ENCODE measurements around the gene MROH8. TPM values are rescaled to one million over a fixed set of nuclear protein-coding genes. Genes with fewer than 3 reads are reported as not detected.

MROH8 gene
- 1 to 10 TPM; 1.4 to 3.1 (median 2.6) TPM for total RNA-seq
- long read RNA-seq, donor 1, partial matches to known transcripts, result 0 of 3 reads
- long read RNA-seq, donor 1, other reads (novel, unspliced or antisense), result 2 of 3 reads
- long read RNA-seq, donor 2, partial matches to known transcripts, result 1 of 1 reads
- long read RNA-seq, donor 2, other reads (novel, unspliced or antisense), result 0 of 1 reads

DNA sequence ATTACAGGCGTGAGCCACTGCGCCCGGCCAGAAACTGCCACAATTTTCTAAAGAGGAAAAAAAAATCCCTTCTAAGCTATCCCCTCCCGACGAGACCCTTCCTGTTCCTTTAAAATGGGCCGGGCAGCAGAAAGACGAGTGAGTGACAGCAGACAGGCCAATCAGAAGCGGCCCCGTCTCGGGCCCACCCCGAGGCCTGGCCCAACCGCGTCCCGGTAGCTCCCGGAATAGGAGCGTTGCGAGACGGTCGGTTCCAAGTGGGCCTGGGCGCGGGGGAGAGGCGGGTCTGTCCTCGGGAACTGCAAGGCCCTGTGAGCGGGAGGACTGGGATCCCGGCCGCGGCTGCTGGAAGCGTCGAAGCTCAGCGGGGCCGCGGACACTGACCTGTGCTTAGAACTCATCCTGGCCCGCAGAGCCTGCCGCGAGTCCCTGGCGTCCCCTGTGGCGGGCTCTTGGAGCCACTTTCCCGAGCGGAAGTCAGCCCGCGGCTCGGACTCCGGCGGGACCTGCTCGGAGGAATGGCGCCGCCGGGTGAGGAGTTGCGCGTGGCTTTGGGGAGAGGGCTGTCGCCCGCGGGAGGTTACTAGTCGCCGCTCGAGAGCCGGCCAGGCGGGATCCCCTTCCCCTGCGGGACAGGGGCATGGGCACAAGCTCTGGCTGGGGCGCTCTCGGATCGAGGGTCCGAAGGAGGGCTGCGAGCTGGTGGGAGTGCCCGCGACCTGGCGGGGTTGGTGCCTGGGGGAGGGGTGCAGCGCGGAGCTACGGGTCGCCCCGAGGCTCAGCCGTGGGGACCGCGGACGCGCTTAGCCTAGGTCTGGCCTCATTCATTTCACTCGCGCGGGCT is at the start of gene MROH8, which contains the start of gene RPN2:
MROH8 (minus strand) TSS at position 710 of the 844 bp plus-strand sequence.
RPN2 (plus strand) TSS at position 492 of the 844 bp plus-strand sequence; CDS start at position 519, 27 bp downstream.
- TF ChIP-seq CTCF (IDR thresholded peaks at IDR 0.05), result no peak
- ATAC-seq (peak; percentile 98), DNase-seq (peak; percentile 97 to 98 (median 98))
- Histone ChIP-seq H3K4me3 (peak within 1 kb of the TSS; percentile 96), H3K9me3 (no peaks in the 10 kb centered on the region), H3K4me1 (ENCODE audit: low read depth) (peaks cover 21% of the 10 kb centered on the region), H3K36me3 (ENCODE audit: low read depth) (no peaks in the 10 kb centered on the region)
- intact Hi-C loops (cut with DNase I, micrococcal nuclease), result no loop called here

DNA sequence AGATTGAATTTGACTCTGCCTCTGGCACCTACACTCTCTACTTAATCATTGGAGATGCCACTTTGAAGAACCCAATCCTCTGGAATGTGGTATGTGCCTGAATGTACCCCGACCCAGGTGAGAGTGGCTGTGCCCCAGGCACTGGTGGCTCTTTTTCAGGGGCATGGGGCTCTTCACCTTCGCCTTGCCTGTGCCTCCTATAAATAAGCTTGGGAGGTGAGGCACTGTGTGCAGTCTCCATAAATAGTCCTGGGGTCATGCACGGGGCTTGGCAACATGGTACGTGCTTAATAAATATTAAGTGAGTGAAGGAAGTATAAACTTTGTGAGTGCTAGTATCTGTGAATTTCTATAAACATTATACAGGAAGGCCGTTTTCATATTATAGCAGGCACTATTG is 49.3 kb upstream of the MROH8 start:
- Histone ChIP-seq H3K4me1 (ENCODE audit: low read depth) (no peaks in the 10 kb centered on the region), H3K36me3 (ENCODE audit: low read depth) (peaks cover 15% of the 10 kb centered on the region), H3K9me3 (no peaks in the 10 kb centered on the region), H3K4me3 (no peak overlapping the region)
- DNase-seq (no peak), ATAC-seq (no peak)
- TF ChIP-seq CTCF (IDR thresholded peaks at IDR 0.05), result no peak
- intact Hi-C loops (cut with DNase I, micrococcal nuclease), result no loop called here

DNA sequence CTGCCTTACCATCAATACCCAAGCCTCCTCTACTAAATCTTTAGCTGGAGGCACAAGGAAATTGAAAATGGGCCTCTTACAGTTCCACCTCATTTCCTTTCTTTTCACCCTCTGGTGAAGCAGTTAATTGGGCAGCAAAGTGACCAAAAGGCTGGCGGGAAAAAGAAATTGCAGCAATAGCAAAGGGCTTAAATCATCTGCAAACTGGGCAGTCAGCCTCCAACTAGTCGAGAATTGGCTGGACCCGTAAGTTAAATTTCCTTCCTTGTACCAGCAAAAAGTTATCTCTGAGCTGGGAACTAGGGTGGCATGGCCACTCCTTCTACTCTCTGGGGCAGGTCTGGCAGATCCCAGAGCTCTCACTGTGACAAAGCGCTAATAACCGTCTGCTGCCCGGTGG is 48.7 kb upstream of the MROH8 start:
- ATAC-seq (no peak), DNase-seq (no peak)
- intact Hi-C loops (cut with DNase I, micrococcal nuclease), result no loop called here
- TF ChIP-seq CTCF (IDR thresholded peaks at IDR 0.05), result no peak
- H3K4me3 ChIP-seq, result no peak overlapping the region
- H3K36me3 ChIP-seq (ENCODE audit: low read depth), result peaks cover 15% of the 10 kb centered on the region
- H3K4me1 ChIP-seq (ENCODE audit: low read depth), result no peaks in the 10 kb centered on the region
- H3K9me3 ChIP-seq, result no peaks in the 10 kb centered on the region

- DNase-seq (peak; percentile 37 to 59 (median 47)), ATAC-seq (peak; percentile 40)
- H3K4me1 ChIP-seq (ENCODE audit: low read depth), result no peaks in the 10 kb centered on the region
- H3K36me3 ChIP-seq (ENCODE audit: low read depth), result peaks cover 15% of the 10 kb centered on the region
- TF ChIP-seq CTCF (IDR thresholded peaks at IDR 0.05), result no peak
- no peaks in the 10 kb centered on the region for H3K9me3 ChIP-seq
- H3K4me3 ChIP-seq, result no peak overlapping the region
- intact Hi-C loops (cut with DNase I, micrococcal nuclease), result no loop called here
Observed at GRCh38 chr20:37226889-37227288, 47.5 kb upstream of the MROH8 start.

DNA sequence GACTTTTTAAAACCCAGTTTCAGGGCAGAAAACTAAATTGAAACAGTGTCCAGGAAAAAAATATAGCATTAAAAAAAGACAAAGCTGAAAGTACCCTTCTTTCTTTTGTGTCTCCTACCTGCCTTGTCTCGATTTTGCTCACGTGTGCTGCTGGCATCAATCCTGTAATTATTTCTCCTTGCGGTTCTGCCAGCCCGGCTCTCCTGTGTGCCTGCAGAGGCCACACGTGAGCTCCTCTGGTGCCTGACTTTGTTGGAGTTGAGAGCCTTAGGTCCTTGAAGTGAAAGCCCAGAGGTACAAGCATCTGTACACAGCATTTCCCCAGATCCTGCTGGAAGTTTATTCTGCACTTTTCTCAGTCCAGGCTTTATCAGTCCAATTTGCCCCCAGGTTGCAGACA is 45.8 kb upstream of the MROH8 start:
- peaks cover 9% of the 10 kb centered on the region for H3K4me1 ChIP-seq (ENCODE audit: low read depth)

More for the DNA sequence above, 45.8 kb upstream of the MROH8 start:
- TF ChIP-seq CTCF (IDR thresholded peaks at IDR 0.05), result no peak
- ATAC-seq, result no peak
- H3K9me3 ChIP-seq, result no peaks in the 10 kb centered on the region
- no peak for DNase-seq
- H3K4me3 ChIP-seq, result no peak overlapping the region
- intact Hi-C loops (cut with DNase I, micrococcal nuclease), result no loop called here
- H3K36me3 ChIP-seq (ENCODE audit: low read depth), result peaks cover 15% of the 10 kb centered on the region

Measured in mucosa of descending colon (tissue), 3 donors.